ENCODE results near the gene KCNH2. TPM values are rescaled to one million over a fixed set of nuclear protein-coding genes. Genes with fewer than 3 reads are reported as not detected.

The KCNH2 gene
- total RNA-seq, 2 donors from 2014 or later: 1.1 to 1.9 TPM

DNA sequence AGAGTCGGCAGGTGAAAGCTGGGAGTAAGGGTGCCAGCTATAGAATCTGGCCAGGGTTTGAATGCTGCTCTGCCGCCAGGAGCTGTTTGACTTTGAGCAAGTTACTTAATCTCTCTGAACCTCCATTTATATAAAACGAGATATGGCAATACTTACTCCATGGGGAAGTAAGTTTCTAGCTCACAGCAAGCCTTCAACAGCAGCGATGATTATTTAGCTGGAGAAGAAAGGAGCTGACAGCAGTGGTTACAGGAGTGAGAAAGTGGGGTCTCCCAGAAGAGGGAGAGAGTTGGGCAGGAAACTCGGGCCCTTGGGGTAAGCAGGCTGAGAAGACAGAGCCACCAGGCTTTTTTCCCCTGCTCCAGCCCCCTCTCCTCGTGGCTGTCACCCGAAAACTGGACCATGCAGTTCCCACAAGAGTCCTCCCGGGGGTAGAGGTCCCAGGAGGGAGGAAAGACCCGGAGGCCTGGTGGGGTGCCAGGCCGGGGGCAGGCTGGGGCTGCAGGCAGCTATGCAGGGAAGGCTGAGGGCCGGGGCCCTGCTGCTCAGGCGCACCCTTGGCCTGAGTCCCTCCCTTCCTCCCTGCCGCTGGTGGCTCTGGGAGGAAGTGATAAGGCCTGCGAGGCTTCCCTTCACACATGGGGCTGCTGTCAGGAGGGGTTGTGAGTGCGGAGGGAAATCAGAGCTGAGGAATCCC is 16.2 kb upstream of the KCNH2 start:
- Mint-ChIP-seq H3K36me3 (ENCODE audit: low read depth) (no peaks in the 10 kb centered on the region), H3K27ac (no peak overlapping the region), H3K27me3 (ENCODE audit: insufficient read depth) (peaks cover 20% of the 10 kb centered on the region), H3K9me3 (peaks cover 21% of the 10 kb centered on the region), H3K4me3 (no peak overlapping the region), H3K4me1 (no peaks in the 10 kb centered on the region)
- H3K4me3 ChIP-seq (ENCODE audit: low read length): no peak overlapping the region
- peaks cover 6% of the 10 kb centered on the region for H3K4me1 ChIP-seq (ENCODE audit: control insufficient read depth, insufficient read depth, low read length)
- H3K27ac ChIP-seq (ENCODE audit: low read depth, low read length): no peak overlapping the region
- no peaks in the 10 kb centered on the region for H3K27me3 ChIP-seq (ENCODE audit: control insufficient read depth, insufficient read depth, low read length, poor library complexity, severe bottlenecking)
- H3K9me3 ChIP-seq (ENCODE audit: control insufficient read depth, low read length): no peaks in the 10 kb centered on the region
- no peaks in the 10 kb centered on the region for H3K36me3 ChIP-seq (ENCODE audit: control insufficient read depth, insufficient read depth, low read length)
- TF ChIP-seq, protein P1, sequence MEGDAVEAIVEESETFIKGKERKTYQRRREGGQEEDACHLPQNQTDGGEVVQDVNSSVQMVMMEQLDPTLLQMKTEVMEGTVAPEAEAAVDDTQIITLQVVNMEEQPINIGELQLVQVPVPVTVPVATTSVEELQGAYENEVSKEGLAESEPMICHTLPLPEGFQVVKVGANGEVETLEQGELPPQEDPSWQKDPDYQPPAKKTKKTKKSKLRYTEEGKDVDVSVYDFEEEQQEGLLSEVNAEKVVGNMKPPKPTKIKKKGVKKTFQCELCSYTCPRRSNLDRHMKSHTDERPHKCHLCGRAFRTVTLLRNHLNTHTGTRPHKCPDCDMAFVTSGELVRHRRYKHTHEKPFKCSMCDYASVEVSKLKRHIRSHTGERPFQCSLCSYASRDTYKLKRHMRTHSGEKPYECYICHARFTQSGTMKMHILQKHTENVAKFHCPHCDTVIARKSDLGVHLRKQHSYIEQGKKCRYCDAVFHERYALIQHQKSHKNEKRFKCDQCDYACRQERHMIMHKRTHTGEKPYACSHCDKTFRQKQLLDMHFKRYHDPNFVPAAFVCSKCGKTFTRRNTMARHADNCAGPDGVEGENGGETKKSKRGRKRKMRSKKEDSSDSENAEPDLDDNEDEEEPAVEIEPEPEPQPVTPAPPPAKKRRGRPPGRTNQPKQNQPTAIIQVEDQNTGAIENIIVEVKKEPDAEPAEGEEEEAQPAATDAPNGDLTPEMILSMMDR (conservative IDR thresholded peaks at IDR 0.05): no peak
- H3K9ac ChIP-seq (ENCODE audit: extremely low read depth, low read length, poor library complexity, severe bottlenecking): no peak overlapping the region
- peak; percentile 67 for DNase-seq
- 73 to 78% methylated on average over 3 to 15 of the region's 15 CpGs for whole genome bisulfite sequencing, 2 experiments (ENCODE audit: insufficient coverage in 1 of 2, insufficient read length in 1 of 2)

DNA sequence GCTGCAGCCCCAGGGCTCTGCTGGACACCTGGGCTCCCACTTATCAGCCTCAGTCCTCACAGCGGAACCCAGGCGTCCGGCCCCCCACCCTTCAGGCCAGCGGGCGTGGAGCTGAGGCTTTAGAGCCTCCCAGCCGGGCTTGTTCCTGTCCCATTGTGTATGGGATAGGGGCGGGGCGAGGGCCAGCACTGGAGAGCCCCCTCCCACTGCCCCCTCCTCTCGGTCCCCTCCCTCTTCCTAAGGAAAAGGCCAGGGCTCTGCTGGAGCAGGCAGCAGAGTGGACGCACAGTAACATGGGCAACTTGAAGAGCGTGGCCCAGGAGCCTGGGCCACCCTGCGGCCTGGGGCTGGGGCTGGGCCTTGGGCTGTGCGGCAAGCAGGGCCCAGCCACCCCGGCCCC is 15.4 kb upstream of the KCNH2 start:
- Mint-ChIP-seq H3K36me3 (ENCODE audit: low read depth) (no peaks in the 10 kb centered on the region), H3K9me3 (peaks cover 21% of the 10 kb centered on the region), H3K27ac (no peak overlapping the region), H3K4me3 (no peak overlapping the region), H3K4me1 (peaks cover 3% of the 10 kb centered on the region), H3K27me3 (ENCODE audit: insufficient read depth) (peaks cover 26% of the 10 kb centered on the region)
- DNase-seq: peak; percentile 79
- peak overlapping the region; percentile 11 for H3K27ac ChIP-seq (ENCODE audit: low read depth, low read length)
- TF ChIP-seq, protein P1 (conservative IDR thresholded peaks at IDR 0.05): no peak
- H3K36me3 ChIP-seq (ENCODE audit: control insufficient read depth, insufficient read depth, low read length): no peaks in the 10 kb centered on the region
- 85% methylated on average over 14 of the region's 14 CpGs; no CpG with 5 or more reads in 1 of the 2 experiments for WGBS, 2 experiments (ENCODE audit: insufficient coverage in 1 of 2, insufficient read length in 1 of 2)
- H3K9ac ChIP-seq (ENCODE audit: extremely low read depth, low read length, poor library complexity, severe bottlenecking): no peak overlapping the region
- peaks cover 6% of the 10 kb centered on the region for H3K4me1 ChIP-seq (ENCODE audit: control insufficient read depth, insufficient read depth, low read length)
- H3K4me3 ChIP-seq (ENCODE audit: low read length): no peak overlapping the region
- no peaks in the 10 kb centered on the region for H3K27me3 ChIP-seq (ENCODE audit: control insufficient read depth, insufficient read depth, low read length, poor library complexity, severe bottlenecking)
- no peaks in the 10 kb centered on the region for H3K9me3 ChIP-seq (ENCODE audit: control insufficient read depth, low read length)

DNA sequence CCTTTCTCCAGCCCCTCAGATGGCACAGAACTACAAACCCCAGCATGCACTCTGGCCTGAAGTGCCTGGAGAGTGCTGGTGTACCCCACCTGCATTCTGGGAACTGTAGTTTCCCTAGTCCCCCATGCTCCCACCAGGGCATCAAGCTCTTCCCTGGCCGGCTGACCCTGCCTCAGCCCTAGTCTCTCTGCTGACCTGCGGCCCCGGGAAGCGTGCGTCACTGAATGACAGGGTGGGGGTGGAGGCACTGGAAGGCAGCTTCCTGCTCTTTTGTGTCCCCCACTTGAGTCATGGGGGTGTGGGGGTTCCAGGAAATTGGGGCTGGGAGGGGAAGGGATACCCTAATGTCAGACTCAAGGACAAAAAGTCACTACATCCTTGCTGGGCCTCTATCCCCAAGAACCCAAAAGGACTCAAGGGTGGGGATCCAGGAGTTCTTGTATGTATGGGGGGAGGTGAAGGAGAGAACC is 14.7 kb upstream of the KCNH2 start:
- Histone ChIP-seq H3K36me3 (ENCODE audit: control insufficient read depth, insufficient read depth, low read length) (no peaks in the 10 kb centered on the region), H3K9me3 (ENCODE audit: control insufficient read depth, low read length) (no peaks in the 10 kb centered on the region), H3K4me3 (ENCODE audit: low read length) (no peak overlapping the region), H3K9ac (ENCODE audit: extremely low read depth, low read length, poor library complexity, severe bottlenecking) (no peak overlapping the region), H3K27me3 (ENCODE audit: control insufficient read depth, insufficient read depth, low read length, poor library complexity, severe bottlenecking) (peaks cover 1% of the 10 kb centered on the region), H3K4me1 (ENCODE audit: control insufficient read depth, insufficient read depth, low read length) (peaks cover 6% of the 10 kb centered on the region), H3K27ac (ENCODE audit: low read depth, low read length) (peak overlapping the region; percentile 11)
- no peaks in the 10 kb centered on the region for H3K36me3 Mint-ChIP-seq (ENCODE audit: low read depth)
- peaks cover 21% of the 10 kb centered on the region for H3K9me3 Mint-ChIP-seq
- H3K27me3 Mint-ChIP-seq (ENCODE audit: insufficient read depth): peaks cover 30% of the 10 kb centered on the region
- DNase-seq: peak; percentile 92
- H3K27ac Mint-ChIP-seq: no peak overlapping the region
- WGBS, 2 experiments (ENCODE audit: insufficient coverage in 1 of 2, insufficient read length in 1 of 2): 34% methylated on average over 5 of the region's 5 CpGs; no CpG with 5 or more reads in 1 of the 2 experiments
- TF ChIP-seq, protein P1 (conservative IDR thresholded peaks at IDR 0.05): no peak
- peaks cover 6% of the 10 kb centered on the region for H3K4me1 Mint-ChIP-seq
- H3K4me3 Mint-ChIP-seq: no peak overlapping the region

All from endodermal cell (in vitro differentiated cells).